GM19193 (cell line): Measurements from ENCODE around the gene PARD3.

Experiments used
- POLR2A ChIP-seq: IDR thresholded peaks from 4 replicates; pipeline ENCODE4 v1.6.1; 2011; ENCODE audit not compliant: insufficient read depth, insufficient read length; ENCODE audit errors: extremely low read depth

The PARD3 gene

GRCh38 chr10:34690383-34691049 lies 124.6 kb downstream of the PARD3 start:
- no peak for TF ChIP-seq POLR2A

GRCh38 chr10:34689053-34689452 lies 126.0 kb downstream of the PARD3 start:
- no peak for TF ChIP-seq POLR2A

- no peak for TF ChIP-seq POLR2A
Observed at GRCh38 chr10:34687434-34688210, 127.5 kb downstream of the PARD3 start.

- no peak for TF ChIP-seq POLR2A
Observed at GRCh38 chr10:34682580-34682979, 132.5 kb downstream of the PARD3 start.

- no peak for TF ChIP-seq POLR2A
Observed at GRCh38 chr10:34681933-34682332, 133.2 kb downstream of the PARD3 start.

GRCh38 chr10:34679177-34679576 lies 135.9 kb downstream of the PARD3 start:
- TF ChIP-seq POLR2A = no peak

GRCh38 chr10:34677591-34677990 lies 137.5 kb downstream of the PARD3 start:
- TF ChIP-seq POLR2A = no peak

GRCh38 chr10:34677132-34677531 lies 138.0 kb downstream of the PARD3 start:
- TF ChIP-seq POLR2A = no peak

GRCh38 chr10:34674176-34674575 lies 140.9 kb downstream of the PARD3 start:
- no peak for TF ChIP-seq POLR2A

GRCh38 chr10:34670081-34670480 lies 145.0 kb downstream of the PARD3 start:
- no peak for TF ChIP-seq POLR2A

GRCh38 chr10:34669079-34669478 lies 146.0 kb downstream of the PARD3 start:
- TF ChIP-seq POLR2A = no peak

- no peak for TF ChIP-seq POLR2A
Observed at GRCh38 chr10:34667177-34667576, 147.9 kb downstream of the PARD3 start.

- no peak for TF ChIP-seq POLR2A
Observed at GRCh38 chr10:34666008-34666704, 148.9 kb downstream of the PARD3 start.

- TF ChIP-seq POLR2A = no peak
Observed at GRCh38 chr10:34664706-34665105, 150.4 kb downstream of the PARD3 start.

GRCh38 chr10:34661580-34661979 lies 153.5 kb downstream of the PARD3 start:
- TF ChIP-seq POLR2A = no peak

GRCh38 chr10:34658934-34659333 lies 156.2 kb downstream of the PARD3 start:
- TF ChIP-seq POLR2A = no peak
